Measurements from ENCODE around the gene SYCP3.

Gene SYCP3

GRCh38 chr12:101738920-101739665 lies at the start of gene SYCP3:
Gene SYCP3 (minus strand): TSS chr12:101739462. CDS start chr12:101737935, 1,527 bp downstream.
- no peak for DNase-seq (ENCODE audit: low spot score)
- no peak for TF ChIP-seq CTCF (IDR thresholded peaks at IDR 0.05)
- no peak within 1 kb of the TSS for H3K27ac ChIP-seq
- no peak within 1 kb of the TSS for H3K4me3 ChIP-seq

- DNase-seq (ENCODE audit: low spot score), result no peak
- Histone ChIP-seq H3K4me3 (no peak overlapping the region), H3K27ac (no peak overlapping the region)
- no peak for TF ChIP-seq CTCF (IDR thresholded peaks at IDR 0.05)
These were observed 46.4 kb upstream of the SYCP3 start for GRCh38 chr12:101785671-101786070.

- DNase-seq (ENCODE audit: low spot score), result no peak
- Histone ChIP-seq H3K4me3 (no peak overlapping the region), H3K27ac (no peak overlapping the region)
- TF ChIP-seq CTCF (IDR thresholded peaks at IDR 0.05), result no peak
These were observed 45.1 kb upstream of the SYCP3 start for GRCh38 chr12:101784376-101784775.

DNA sequence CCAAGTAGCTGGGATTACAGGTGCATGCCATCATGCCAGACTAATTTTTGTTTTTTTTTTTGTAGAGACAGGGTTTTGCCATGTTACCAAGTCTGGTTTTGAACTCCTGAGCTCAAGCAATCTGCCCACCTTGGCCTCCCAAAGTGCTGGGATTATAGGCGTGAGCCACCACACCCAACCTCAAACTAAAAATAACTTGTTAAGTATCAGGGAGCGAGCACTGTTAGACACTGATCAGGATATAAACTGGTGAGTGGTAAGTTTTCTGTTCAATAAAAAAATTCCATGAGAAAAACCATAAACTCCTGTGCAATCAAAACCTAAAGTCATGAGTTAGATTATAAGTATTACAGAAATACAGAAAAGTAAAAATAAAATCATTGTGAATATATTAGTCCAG lies 44.6 kb upstream of the SYCP3 start:
- H3K27ac ChIP-seq, result no peak overlapping the region
- no peak for TF ChIP-seq CTCF (IDR thresholded peaks at IDR 0.05)
- no peak for DNase-seq (ENCODE audit: low spot score)
- H3K4me3 ChIP-seq, result no peak overlapping the region

- no peak overlapping the region for H3K4me3 ChIP-seq
- TF ChIP-seq CTCF (IDR thresholded peaks at IDR 0.05), result no peak
- H3K27ac ChIP-seq, result no peak overlapping the region
These were observed 43.9 kb upstream of the SYCP3 start for GRCh38 chr12:101783150-101783549.

DNA sequence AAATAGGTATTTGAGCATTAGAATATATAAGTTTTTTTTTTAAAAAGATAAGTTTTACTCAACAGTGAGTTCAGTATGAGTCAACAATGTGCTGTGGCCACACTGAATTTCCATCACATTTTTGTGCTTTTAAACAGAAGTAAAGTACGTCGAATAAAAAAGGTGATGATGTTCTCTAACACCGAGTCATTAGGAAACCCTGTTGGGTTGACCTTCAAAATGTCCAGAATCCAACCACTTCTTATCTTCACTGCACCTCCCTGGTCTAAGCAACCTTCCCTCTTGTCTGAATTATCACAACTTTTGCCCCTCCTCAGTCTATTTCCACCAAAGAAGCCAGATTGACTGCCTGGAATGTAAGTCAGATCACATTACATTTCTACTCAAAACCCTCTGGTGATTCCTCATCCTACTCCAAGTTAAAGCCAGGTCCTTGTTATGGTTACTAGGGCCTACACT lies 43.0 kb upstream of the SYCP3 start:
- Histone ChIP-seq H3K4me3 (no peak overlapping the region), H3K27ac (no peak overlapping the region)
- no peak for TF ChIP-seq CTCF (IDR thresholded peaks at IDR 0.05)

More at GRCh38 chr12:101783150-101783549, 43.9 kb upstream of the SYCP3 start:
- DNase-seq (ENCODE audit: low spot score), result no peak

DNA sequence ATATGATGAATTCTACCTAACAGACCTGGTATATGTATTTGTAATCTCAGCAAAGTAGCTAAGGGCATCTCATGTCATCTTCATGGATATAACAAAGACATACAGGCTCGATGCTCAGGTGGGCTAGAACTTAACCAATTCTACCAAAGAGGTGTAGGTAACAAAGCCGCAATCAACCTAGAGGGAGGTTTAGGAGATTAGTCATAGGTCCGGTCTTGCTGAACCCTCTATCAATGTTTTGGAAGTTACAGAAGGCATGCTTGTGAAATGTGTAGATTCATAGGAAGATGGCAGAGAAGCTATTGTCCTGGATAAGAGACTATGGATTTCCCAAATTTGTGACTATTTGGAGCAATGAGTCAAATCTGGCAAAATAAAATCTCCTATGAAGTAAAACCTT lies 42.6 kb upstream of the SYCP3 start:
- DNase-seq (ENCODE audit: low spot score), result no peak
- H3K4me3 ChIP-seq, result no peak overlapping the region

More for the DNA sequence above, 43.0 kb upstream of the SYCP3 start:
- no peak for DNase-seq (ENCODE audit: low spot score)

More for the DNA sequence above, 42.6 kb upstream of the SYCP3 start:
- TF ChIP-seq CTCF (IDR thresholded peaks at IDR 0.05), result no peak
- H3K27ac ChIP-seq, result no peak overlapping the region
